HG03139 (cell line): Measurements from ENCODE around the gene CRISP3.

Experiments used
- ATAC-seq: cut with Tn5 transposase; IDR thresholded peaks from one replicate; pipeline ENCODE4 v1.9.1; 2021; ENCODE audit not compliant: unreplicated experiment

The CRISP3 gene

GRCh38 chr6:49693512-49693911 lies 50.7 kb downstream of the CRISP3 start:
- no peak for ATAC-seq

- ATAC-seq: no peak
Measured at GRCh38 chr6:49692534-49692933, 51.7 kb downstream of the CRISP3 start.
